GM20431 (cell line): Measurements from ENCODE around the gene ARNT2.

Experiments used
- in situ Hi-C: fragments of 300-500 bp; cut with MseI, MboI; formaldehyde crosslinking; loops from one replicate; pipeline ENCODE4 v1.15.0; 2020; ENCODE audit warnings: low sequenced_read_pairs; ENCODE audit not compliant: unreplicated experiment

The ARNT2 gene

GRCh38 chr15:80405554-80405850 is 1.3 kb downstream of the ARNT2 start:
- in situ Hi-C loops: no loop called here

DNA sequence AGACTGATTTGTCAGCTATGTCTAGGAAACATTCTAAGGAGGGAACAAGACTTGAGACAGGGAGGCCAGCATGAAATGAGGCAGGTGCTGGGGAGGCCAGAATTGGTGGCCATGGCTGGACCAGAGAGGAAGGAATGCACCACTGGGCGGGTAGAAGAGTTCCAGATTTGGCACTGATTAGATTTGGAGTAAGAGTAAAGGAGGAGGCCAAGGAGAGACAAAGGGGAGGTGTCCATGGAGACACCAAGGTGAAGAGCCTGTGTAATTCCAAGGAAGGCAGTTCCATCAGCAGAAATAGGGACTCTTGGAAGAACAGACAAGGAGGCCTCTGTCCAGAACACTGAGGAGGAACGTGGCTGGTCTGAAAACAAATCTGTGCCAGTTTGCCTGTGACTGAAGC is 1.8 kb downstream of the ARNT2 start:
- in situ Hi-C loops: no loop called here

DNA sequence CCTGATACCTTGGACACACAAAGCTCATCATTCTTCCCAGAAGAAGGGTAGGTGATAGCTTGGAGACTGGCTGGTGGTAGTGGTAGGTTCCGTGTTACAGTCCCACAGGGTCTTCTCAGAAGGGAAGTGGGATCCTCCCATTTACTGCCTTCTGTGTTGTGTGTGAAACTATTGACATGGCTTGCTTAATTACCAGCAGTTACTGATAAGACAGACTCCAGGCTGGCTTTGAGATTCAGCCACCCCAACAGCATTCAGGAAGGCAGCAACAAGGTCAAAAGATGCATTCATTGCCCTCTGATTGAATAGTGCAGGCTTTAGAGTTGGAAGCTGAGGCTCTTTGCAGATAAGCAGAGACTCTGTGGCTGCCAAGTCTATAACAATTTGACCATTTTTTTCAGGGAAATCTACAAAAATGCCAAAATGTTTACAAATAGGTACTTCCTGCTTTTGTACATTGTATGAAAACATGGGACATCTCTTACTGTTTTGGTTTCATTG is 7.7 kb downstream of the ARNT2 start:
- in situ Hi-C loops: no loop called here

- in situ Hi-C loops: no loop called here
Observed at GRCh38 chr15:80414546-80415357, 10.6 kb downstream of the ARNT2 start.

DNA sequence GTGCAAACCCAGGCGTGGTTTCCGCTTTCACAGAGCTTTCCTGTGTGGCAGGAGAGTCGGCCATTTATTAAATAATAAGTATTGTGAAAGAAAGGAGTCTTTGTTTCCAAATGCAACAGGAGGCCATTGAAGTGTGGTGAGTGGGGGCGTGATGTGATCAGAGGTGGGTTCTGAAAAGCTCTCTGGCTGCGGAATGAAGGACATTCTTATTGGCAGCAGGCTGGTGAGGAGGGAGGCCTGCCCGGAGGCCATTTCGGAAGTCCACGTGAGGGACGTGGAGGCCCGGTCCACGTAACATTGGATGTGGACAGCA is 11.1 kb downstream of the ARNT2 start:
- in situ Hi-C loops: no loop called here

- in situ Hi-C loops: no loop called here
Observed at GRCh38 chr15:80416702-80417101, 12.5 kb downstream of the ARNT2 start.

DNA sequence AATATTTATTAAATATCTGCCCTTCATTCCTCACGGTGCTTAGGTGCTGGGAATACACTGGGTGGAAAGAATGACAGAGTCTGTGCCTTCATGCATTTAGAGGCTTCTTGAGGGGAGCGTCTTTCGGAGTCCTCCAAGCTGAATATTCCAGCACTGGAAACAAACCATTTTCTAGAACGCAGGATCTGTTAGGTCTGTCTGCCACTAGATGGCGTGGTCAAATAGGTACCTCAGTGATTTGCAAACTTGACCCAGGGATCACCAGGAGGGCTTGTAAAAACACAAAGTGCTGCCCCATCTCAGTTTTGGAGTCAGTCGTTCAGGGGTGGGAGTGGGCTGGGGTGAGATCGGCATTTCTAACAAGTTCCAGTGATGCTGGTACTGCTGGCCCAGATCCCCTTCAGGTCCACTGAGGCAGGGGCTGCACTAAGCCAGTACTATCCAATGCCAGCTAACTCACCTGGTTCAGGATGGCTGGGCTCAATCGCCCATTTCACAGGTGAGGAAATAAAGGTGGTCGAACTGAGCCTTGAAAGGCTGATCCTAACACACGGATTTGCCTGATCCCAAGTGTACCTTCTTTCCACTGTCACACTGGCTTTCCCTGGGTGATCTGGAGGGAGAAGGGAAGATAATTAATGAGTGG is 14.8 kb downstream of the ARNT2 start:
- in situ Hi-C loops: no loop called here

DNA sequence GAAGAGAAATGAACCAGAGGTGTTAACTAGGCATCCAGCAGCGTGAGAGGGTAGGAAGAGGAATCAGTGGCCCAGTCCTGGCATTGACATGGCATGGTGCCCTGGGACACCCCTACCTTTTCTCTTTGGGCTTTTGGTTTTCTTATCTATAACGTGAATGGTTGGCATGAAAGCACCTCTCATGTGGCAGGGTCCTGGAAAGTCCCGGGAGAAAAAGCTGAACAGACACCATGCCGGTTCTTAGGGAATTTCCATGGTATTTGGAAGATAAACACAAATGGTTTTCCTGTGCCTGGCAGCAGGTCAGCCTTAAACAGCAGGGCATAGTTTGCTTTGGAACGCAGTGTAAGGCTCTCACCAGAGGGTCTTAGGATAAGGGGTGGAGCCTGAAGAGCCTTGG is 15.4 kb downstream of the ARNT2 start:
- in situ Hi-C loops: no loop called here

DNA sequence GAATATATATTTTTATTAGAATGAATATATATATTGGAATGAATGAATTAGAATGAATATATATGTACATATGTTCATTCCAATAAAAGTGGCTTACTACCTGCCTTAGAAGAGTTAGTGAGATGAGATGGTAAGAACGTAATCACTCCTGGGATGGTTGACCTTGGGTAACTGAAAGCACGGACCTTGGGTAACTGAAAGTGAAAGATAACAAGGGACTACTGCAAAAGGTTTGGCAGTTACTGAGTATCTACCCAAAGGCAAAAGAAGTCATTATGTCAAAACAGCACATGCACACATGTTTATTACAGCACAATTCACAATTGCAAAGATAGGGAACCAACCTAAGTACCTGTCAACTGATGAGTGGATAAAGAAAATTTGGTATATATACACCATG is 16.5 kb downstream of the ARNT2 start:
- in situ Hi-C loops: no loop called here

GRCh38 chr15:80423215-80423614 is 19.0 kb downstream of the ARNT2 start:
- in situ Hi-C loops: no loop called here

DNA sequence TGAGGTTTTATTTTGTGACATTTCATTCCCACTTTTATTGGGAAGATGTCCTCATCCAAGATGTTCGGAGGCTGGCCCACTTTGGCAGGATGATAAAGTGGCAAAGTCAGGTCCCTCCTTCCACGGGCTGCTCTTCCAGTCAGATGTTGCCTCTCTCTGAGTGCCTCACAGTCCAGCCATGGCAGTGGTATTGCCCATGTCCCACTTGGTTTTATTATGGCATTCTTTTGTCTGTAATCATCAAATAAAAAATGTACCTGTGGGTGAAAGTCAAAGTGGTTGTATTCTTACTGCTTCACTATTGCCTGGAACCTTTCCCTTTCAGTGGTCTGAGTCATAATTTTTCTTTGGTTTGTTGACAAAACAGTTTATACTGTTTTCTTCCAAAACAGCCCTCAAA is 20.2 kb downstream of the ARNT2 start:
- in situ Hi-C loops: no loop called here

GRCh38 chr15:80426316-80426715 is 22.1 kb downstream of the ARNT2 start:
- in situ Hi-C loops: no loop called here

GRCh38 chr15:80429964-80430363 is 25.8 kb downstream of the ARNT2 start:
- in situ Hi-C loops: no loop called here

DNA sequence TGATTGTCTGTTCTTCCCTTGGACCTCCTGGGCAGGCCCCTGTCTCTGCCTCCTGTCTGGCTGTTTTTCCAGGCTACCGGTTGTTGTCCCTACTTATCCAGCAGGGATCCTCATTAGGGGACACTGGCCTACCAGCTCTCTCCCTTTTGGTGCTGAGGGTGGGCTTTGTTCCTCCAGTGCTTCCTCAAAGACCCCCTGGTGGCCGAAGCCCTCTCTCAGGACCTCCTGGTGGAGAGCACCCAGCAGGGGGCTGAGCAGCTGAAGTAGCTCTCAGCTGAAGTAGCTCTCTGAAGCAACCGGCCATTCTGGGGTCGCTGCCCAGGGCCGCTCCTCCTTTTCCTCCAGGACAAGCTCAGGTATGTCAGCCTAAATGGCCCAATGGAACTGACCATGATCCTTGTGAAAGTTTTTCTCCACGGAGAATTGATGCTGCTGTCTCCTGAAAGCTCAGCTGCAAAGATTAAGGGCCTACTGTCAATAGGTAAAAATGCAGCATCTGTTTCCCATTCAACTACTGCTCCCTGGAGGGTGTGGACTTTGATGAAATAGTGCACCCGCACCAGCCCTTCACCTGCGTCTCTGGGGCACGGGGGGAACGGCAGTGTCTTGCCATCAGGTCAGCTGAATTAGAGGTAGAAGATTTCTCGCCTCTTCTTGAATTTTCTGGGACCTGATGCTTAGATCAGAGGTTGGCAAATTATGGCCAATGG is 27.6 kb downstream of the ARNT2 start:
- in situ Hi-C loops: no loop called here

- in situ Hi-C loops: no loop called here
Observed at GRCh38 chr15:80432345-80432702, 28.1 kb downstream of the ARNT2 start.

DNA sequence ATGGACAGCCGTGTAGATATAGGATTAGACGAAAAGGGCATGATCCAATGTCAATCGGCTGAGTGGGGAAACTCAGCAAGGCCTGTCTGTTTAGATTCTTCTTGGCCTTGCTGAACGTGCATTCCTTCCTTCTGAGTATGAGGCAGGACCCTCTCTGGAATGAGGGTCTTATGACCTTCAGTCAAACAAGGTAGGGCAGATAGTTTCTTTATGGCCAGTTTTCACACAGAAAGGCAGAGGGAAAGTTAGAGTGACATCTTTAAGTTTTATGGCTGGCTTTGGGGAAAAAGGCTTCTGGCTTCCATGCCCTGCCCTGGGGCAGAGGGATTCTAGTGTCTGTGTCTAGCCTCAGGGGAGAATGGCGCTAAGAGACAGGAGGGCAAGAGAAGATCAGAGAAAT is 29.7 kb downstream of the ARNT2 start:
- in situ Hi-C loops: no loop called here

GRCh38 chr15:80434926-80435720 is 30.9 kb downstream of the ARNT2 start:
- in situ Hi-C loops: no loop called here

DNA sequence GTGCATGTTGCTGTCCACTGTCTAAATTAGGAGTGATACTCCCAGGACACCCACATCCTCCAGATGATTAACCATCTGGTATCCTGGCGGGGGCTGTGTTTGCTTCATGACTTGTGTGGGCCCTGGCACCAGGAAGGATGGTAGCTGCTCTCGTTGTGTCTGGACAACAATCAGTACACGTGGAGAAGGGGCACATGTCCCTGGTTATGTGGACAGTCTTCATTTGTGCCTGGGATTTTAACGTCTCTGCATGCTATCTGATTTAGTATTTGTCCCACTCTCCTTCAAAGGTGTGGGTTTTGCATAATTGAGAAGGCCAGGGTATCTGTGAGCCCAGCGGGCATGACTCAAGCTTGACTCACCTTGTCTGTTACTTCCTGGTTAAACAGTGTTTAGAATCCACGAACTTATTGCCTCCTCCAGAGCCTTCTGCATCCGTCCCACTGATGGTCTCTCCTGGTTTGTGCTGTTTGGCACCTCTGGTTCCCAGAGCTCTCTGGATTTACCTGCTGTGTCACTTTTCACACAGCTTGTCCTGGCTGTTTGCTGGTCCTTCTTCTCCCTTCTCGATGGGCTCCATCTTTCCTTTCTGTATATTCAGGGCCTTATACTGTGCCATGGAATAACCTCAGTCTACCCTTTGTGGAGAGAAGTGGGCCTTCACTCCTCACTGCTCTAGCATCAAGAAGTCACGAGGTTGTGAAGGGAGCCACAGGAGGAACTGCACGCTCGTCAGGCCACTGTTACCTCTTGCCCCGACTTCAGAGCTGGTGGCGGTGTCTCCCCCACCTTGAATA is 32.5 kb downstream of the ARNT2 start:
- in situ Hi-C loops: no loop called here

GRCh38 chr15:80437334-80437891 is 33.2 kb downstream of the ARNT2 start:
- in situ Hi-C loops: no loop called here

DNA sequence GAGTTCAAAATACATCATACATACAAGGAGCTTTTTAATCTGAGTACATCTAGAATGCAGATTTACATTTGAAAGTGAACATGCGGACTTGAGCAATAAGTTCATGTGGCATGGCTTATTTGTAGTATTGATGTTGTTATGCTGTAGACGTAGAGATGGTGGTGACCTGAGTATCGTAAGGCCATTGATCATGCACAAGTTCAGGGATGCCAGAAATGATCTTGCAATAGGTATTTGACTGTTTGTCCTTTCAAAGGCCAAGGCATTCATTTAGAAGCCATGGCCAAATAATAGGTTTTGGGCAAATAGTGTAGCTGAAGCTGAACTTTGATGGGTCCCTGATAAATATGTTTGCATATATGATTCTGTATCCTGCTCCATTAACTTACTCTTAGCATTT is 35.0 kb downstream of the ARNT2 start:
- in situ Hi-C loops: no loop called here
